GM19438 (cell line): ENCODE results near the gene GRIN2C.
"Not testable (repeated sequence)": the region's sequence is repeated elsewhere in the genome, so short reads cannot be mapped to it uniquely, and the experiment has no call there.

Source experiments
- ATAC-seq: cut with Tn5 transposase; IDR thresholded peaks from one replicate; pipeline ENCODE4 v1.9.1; 2021; ENCODE audit warnings: low read depth; ENCODE audit not compliant: unreplicated experiment

Gene GRIN2C

GRCh38 chr17:74859459-74860228, at the start of gene GRIN2C:
Gene GRIN2C, minus strand, starts transcription at chr17:74859885. Its CDS starts 4,793 bp downstream, at chr17:74855092.
- no peak for ATAC-seq

- ATAC-seq = not testable (repeated sequence)
Observed at GRCh38 chr17:74909097-74909496, 49.4 kb upstream of the GRIN2C start.

DNA sequence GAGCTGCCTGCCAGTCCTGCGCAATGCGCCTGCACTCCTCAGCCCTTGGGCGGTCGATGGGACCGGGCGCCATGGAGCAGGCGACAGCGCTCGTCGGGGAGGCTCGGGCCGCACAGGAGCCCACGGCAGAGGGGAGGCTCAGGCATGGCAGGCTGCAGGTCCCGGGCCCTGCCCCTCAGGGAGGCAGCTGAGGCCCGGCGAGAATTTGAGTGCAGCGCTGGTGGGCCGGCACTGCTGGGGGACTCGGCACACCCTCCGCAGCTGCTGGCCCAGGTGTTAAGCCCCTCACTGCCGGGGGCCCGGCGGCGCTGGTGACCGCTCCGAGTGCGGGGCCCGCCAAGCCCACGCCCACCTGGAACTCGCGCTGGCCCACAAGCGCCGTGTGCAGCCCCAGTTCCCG, 47.3 kb upstream of the GRIN2C start:
- ATAC-seq = no peak

GRCh38 chr17:74906214-74906793, 46.6 kb upstream of the GRIN2C start:
- ATAC-seq = not testable (repeated sequence)

- ATAC-seq = no peak
Observed at GRCh38 chr17:74904687-74905409, 45.2 kb upstream of the GRIN2C start.

- ATAC-seq = no peak
Observed at GRCh38 chr17:74903671-74904070, 44.0 kb upstream of the GRIN2C start.

- ATAC-seq = no peak
Observed at GRCh38 chr17:74903034-74903433, 43.3 kb upstream of the GRIN2C start.

DNA sequence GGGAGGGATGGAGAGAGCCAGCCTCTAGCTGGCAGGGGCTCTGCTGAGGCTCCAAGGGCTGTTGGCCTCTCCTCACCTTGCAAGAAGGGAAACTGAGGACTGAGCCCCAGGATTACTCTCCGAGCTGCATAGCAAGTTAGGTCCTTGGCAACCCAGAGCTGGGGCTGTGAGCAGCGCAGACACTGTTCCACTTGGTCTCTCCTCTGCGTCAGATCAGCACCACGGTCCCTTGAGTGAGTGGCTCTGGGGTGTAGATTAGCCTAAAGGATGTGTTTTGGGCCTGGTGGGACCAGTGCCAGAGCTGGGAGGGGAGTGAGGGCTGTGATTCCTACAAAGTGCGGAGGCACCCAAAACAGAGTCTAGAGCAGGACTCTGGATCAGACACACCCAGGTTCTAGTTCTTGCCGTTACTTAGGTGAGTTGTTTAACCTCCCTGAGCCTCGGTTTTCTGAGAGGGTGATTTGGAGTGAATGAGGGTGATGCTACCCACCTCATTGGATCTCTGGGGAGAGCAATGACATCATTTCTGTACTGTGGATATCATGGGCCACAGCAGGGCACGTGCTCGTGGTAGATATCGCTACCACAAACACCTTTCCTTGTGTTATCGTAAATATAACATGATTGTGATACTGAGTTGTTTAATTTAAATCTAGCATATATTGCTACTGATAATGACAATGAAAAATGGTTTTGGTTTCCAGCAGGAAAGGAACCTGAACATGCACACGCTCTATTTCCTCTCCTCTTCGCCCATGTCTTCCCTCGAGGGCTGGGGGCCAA, 41.9 kb upstream of the GRIN2C start:
- no peak for ATAC-seq

DNA sequence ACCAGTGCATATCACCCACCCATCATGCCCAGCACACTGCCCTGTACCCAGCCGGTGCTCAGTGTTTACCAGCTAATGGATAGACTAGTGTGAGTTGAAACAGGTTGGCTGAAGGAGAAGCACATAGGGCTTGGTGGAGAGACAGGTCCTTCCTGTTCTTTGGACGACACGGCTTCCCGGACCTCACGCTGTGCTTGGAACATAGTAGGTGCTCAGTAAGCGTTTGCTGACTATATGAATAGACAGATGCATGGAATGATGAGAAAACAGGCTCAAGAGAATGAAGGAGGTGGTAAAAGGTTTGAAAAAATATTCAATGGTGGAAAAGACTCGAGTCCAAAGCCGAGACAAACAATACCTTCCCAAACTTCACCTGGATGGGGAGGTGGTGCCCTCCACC, 40.5 kb upstream of the GRIN2C start:
- no peak for ATAC-seq

- ATAC-seq = no peak
Observed at GRCh38 chr17:74898376-74898946, 38.8 kb upstream of the GRIN2C start.

DNA sequence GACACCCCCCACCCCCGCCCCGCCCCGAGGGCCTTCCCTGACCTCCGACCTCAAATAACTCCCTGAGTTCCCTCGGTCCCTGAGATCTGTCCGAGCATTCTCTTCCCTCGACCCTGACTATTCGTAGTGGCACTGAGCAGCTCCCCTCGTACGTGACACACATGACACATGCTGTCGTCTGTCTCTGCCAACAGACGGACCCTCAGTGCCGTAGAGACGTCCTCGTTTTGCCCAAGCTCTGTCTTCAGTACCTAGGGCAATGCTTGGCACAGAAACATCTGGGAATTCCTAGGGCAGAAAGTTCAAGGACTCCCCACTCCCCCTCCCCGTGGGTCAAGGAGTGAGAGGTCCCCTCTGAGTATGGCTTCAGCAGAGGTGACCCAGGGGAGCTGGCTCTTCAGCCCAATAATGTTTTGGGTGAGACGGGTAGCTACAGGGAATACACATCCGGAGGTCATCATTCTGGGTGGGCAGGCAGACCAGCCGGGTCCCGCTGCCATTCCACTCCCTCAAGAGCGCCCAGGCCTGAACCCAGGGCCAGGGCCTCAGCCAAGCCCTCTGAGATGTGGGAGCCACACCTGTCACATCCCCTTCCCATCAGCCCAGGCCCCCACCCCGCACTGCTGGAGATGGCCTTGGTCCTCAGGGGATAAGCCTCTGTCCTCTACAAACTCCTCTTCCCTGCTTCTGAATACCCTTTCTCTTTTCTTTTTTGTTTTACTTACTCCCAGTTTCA, 34.4 kb upstream of the GRIN2C start:
- no peak for ATAC-seq

DNA sequence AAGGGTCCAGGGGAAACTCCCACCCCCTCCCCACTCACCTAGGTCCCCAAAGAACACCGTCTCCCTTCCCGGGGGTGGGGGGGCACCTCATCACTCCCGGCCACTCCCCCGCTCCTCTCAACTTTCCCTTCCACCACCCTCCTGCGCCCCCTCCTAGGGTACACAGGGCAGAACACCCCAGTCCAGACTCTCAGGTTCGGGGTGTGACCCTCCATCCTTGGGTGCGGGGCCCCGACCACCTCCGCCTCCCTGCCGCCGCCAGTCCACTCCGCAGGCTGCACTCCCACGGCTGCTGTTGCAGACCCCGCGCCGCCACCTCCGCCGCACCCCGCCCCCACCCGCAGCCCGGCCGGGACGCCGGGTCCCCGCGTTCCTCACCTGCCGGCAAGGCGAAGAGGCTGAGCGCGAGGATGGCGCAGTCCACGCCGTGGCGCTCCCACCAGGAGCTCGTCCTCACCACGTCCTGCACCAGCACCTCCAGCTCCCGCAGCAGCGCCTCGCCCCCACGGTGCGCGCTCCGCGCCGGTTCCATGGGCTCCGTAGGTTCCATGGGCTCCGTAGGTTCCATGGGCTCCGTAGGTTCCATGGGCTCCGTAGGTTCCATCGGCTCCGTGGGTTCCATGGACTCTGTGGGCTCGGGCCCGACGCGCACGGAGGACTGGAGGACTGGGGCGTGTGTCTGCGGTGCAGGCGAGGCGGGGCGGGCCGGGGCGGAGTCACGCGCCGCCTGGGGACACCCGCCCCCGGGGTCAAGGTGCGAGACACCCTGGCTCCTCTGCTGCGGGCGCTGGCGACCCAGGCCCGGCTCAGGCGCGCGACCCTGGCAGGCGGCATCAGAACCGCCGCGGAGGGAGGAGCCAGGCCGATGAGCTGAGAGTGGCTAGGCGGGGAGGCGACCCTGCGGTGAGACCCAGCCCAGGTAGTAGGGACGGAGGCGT, 33.6 kb upstream of the GRIN2C start, which contains the start of gene FADS6:
Gene FADS6 (minus strand): TSS at position 660 of the 938 bp plus-strand sequence. CDS start 38 bp downstream, at position 622.
- ATAC-seq = no peak

GRCh38 chr17:74892013-74892841, 32.5 kb upstream of the GRIN2C start:
- no peak for ATAC-seq

GRCh38 chr17:74890554-74890953, 30.9 kb upstream of the GRIN2C start:
- ATAC-seq = no peak

GRCh38 chr17:74888469-74888868, 28.8 kb upstream of the GRIN2C start:
- no peak for ATAC-seq

- ATAC-seq = no peak
Observed at GRCh38 chr17:74883241-74883745, 23.6 kb upstream of the GRIN2C start.

DNA sequence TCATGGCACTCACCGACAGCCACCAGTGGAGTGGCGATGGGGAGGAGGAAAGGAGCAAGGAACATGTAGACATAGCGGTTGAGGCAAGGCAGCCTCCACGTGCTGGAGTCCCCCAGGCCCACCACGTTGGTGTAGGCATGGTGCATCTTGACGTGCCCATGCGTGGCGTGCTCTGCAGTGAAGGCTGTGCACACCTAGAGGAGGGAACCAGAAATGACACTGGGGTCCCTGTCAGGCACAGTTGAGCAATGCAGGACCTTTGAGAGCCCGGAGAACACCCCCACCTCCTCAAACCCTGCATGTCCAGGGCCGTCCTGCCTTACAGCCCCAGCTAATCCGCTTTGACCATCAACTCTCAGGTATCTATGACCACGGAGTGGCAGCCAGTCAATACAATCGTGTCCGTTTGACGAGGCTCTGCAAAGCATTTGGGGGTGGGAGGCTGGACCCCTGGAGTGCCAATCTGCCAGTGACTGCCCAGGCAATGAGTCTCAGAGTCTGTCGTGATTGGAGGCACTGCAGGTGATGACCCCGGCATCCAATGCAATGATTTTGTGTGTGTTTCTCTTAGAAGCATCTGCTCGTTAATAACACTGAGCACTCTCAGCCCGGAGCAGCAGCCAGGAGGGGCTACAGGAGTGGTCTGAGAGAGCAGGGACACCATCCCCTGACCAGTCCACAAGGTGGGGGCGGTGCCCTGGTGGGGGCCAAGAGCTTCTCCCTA, 23.0 kb upstream of the GRIN2C start:
- no peak for ATAC-seq
